Endothelial cell (in vitro differentiated cells): Measurements from ENCODE around the gene SAMD11. TPM values are rescaled to one million over a fixed set of nuclear protein-coding genes. Genes with fewer than 3 reads are reported as not detected.

Experiments used
- DNase-seq: peaks from one replicate; pipeline ENCODE4 v3.0.0; 2021; ENCODE audit warnings: low spot score
- H3K27ac Mint-ChIP-seq: one replicate; pipeline ENCODE4 v1.8.0; 2021; ENCODE audit warnings: mixed read lengths, inconsistent platforms; ENCODE audit not compliant: unreplicated experiment
- H3K27me3 Mint-ChIP-seq: one replicate; pipeline ENCODE4 v1.8.0; 2021; ENCODE audit warnings: mild to moderate bottlenecking, moderate library complexity, mixed read lengths, inconsistent platforms; ENCODE audit not compliant: unreplicated experiment
- H3K36me3 Mint-ChIP-seq: one replicate; pipeline ENCODE4 v1.8.0; 2021; ENCODE audit warnings: mild to moderate bottlenecking, low read depth, mixed read lengths, inconsistent platforms; ENCODE audit not compliant: unreplicated experiment
- H3K4me1 Mint-ChIP-seq: one replicate; pipeline ENCODE4 v1.8.0; 2021; ENCODE audit warnings: mild to moderate bottlenecking, mixed read lengths, inconsistent platforms; ENCODE audit not compliant: unreplicated experiment
- H3K4me3 Mint-ChIP-seq: one replicate; pipeline ENCODE4 v1.8.0; 2021; ENCODE audit warnings: mild to moderate bottlenecking, mixed read lengths, inconsistent platforms; ENCODE audit not compliant: unreplicated experiment
- H3K9me3 Mint-ChIP-seq: one replicate; pipeline ENCODE4 v1.8.0; 2021; ENCODE audit warnings: mixed read lengths, inconsistent platforms; ENCODE audit not compliant: unreplicated experiment
- total RNA-seq: library from RNA; stranded (reverse); fragmentation: NEBNext Ultra II Directional; extraction: Animal tissue kit (Norgen Biotek cat#: 25700); gene quantifications from one replicate; pipeline ENCODE4 v1.2.1, GENCODE V29; 2021; ENCODE audit not compliant: unreplicated experiment
- TF ChIP-seq, protein P1 (sequence below): fragments of 200-600 bp; sonication (generic); IDR thresholded peaks from one replicate; pipeline ENCODE4 v1.5.0; 2021; ENCODE audit warnings: antibody characterized with exemption; ENCODE audit not compliant: unreplicated experiment

SAMD11 gene
- total RNA-seq, 1 donor from 2014 or later = not detected

DNA sequence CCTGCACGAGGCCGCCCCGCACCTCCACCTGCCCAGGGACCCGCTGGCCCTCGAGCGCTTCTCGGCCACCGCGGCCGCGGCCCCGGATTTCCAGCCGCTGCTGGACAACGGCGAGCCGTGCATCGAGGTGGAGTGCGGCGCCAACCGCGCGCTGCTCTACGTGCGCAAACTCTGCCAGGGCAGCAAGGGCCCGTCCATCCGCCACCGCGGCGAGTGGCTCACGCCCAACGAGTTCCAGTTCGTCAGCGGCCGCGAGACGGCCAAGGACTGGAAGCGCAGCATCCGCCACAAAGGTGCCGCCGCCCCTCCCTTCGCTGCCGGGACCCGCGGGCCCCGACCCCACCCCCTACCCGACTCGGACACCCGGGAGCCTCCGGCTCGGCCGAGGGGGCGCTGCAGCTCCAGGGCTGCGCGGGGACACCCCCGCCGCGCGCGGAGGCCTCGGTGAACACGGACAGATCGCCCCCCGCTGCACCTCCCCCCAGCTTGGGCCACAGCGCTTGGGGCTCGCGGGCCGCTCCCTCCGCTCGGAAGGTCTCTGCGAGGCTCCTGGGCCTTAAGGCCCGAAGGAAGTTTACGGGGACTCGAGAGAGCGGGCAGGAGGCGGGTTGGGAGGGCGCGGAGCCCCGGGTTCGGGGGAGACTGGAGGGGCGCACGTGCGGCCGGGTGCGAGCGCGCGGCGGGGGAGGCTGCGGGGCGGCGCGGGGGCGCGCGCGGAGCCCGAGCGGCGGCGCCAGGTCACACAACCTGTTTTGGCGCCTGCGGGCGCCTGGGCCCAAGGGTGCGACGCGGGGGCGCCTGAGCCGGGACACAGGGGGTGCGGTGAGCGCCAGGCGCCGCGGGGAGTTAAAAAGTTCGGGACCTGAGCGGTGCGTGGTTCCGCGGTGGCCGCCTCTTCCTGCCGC lies 1.2 kb downstream of the SAMD11 start:
- H3K9me3 Mint-ChIP-seq = no peaks in the 10 kb centered on the region
- H3K27me3 Mint-ChIP-seq = peaks cover 22% of the 10 kb centered on the region
- no peak overlapping the region for H3K27ac Mint-ChIP-seq
- peaks cover 5% of the 10 kb centered on the region for H3K36me3 Mint-ChIP-seq
- H3K4me1 Mint-ChIP-seq = no peaks in the 10 kb centered on the region
- TF ChIP-seq, protein P1, sequence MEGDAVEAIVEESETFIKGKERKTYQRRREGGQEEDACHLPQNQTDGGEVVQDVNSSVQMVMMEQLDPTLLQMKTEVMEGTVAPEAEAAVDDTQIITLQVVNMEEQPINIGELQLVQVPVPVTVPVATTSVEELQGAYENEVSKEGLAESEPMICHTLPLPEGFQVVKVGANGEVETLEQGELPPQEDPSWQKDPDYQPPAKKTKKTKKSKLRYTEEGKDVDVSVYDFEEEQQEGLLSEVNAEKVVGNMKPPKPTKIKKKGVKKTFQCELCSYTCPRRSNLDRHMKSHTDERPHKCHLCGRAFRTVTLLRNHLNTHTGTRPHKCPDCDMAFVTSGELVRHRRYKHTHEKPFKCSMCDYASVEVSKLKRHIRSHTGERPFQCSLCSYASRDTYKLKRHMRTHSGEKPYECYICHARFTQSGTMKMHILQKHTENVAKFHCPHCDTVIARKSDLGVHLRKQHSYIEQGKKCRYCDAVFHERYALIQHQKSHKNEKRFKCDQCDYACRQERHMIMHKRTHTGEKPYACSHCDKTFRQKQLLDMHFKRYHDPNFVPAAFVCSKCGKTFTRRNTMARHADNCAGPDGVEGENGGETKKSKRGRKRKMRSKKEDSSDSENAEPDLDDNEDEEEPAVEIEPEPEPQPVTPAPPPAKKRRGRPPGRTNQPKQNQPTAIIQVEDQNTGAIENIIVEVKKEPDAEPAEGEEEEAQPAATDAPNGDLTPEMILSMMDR = no peak
- peak; percentile 41 for DNase-seq
- H3K4me3 Mint-ChIP-seq = no peak overlapping the region

DNA sequence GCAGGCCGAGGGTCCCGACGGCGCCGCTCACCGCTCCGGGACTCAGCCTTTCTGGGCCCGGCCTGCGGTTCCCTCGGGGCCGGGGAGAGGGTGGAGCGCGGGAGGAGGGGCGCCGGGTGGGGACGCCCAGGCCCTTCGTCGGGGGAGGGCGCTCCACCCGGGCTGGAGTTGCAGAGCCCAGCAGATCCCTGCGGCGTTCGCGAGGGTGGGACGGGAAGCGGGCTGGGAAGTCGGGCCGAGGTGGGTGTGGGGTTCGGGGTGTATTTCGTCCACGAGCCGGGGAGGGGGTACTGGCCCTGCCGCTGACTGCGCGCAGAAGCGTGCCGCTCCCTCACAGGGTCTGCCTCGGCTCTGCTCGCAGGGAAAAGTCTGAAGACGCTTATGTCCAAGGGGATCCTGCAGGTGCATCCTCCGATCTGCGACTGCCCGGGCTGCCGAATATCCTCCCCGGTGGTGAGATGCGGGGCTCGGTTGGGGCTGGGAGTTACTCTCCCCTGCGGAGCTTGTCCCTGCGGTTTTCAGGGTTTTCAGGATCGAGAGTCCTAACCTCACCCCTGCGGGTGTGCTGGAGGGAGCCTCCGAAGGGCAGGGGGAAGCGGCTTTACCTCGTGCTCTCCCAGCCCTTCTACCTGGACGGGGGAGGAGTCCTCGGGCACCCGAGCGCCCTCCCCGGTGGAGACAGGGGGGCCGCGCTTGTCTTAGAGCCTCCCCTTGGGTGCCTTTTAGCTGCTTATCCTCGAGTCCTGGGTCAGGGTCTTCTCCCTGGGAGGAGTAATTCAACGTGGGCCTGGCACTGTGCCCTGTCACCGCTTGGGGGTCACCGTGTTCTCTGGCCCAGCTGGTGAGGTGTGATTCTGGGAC lies 2.1 kb downstream of the SAMD11 start:
- peak overlapping the region; percentile 69 for H3K4me3 Mint-ChIP-seq
- no peak for DNase-seq
- peak overlapping the region; percentile 18 for H3K27ac Mint-ChIP-seq
- H3K36me3 Mint-ChIP-seq = peaks cover 5% of the 10 kb centered on the region
- no peaks in the 10 kb centered on the region for H3K9me3 Mint-ChIP-seq
- H3K27me3 Mint-ChIP-seq = peaks cover 22% of the 10 kb centered on the region
- no peaks in the 10 kb centered on the region for H3K4me1 Mint-ChIP-seq
- TF ChIP-seq, protein P1 = no peak

DNA sequence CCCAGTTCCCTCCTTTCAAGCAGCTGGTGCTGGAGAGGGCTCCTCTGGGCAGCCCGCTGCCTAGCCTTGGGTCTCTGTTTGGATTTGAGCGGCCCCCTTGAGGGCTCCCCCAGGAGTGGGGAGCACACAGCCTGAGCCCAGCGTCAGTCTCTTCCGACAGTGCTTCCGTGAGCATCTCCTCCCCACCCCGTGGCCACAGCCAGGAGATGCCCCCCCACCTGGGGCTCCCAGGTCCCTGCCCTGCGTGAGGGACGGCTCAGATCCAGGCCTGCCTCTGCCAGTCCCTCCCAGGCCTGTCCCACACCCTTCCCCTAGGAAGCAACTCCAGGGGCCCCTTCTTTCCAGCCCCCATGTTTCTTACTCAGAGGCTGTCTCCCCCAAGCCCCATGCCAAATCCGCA lies 3.5 kb downstream of the SAMD11 start:
- Mint-ChIP-seq H3K27ac (no peak overlapping the region), H3K4me1 (peaks cover 4% of the 10 kb centered on the region), H3K9me3 (no peaks in the 10 kb centered on the region), H3K4me3 (no peak overlapping the region), H3K27me3 (peaks cover 25% of the 10 kb centered on the region), H3K36me3 (no peaks in the 10 kb centered on the region)
- TF ChIP-seq, protein P1 = no peak
- DNase-seq = no peak

DNA sequence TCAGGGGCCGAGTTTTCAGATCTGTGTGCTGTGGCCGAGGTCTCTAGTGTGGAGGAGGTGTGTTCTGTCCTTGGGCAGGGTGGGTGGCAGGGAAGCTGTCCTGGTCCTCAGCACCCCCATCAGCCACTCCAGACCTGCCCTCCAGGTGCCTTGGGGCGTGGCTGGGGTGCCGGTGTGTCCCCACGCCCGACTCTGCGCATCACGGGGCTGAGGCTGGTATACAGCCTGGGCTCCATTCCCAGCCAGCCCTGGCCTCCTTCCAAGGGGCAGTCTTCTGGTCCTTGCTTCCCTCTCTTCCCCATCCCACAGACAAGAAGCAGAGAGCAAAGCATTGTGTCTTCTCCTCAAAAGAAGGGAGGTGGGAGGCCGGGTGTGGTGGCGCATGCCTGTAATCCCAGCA lies 4.0 kb downstream of the SAMD11 start:
- DNase-seq = no peak
- Mint-ChIP-seq H3K4me3 (no peak overlapping the region), H3K9me3 (no peaks in the 10 kb centered on the region), H3K27ac (no peak overlapping the region), H3K36me3 (no peaks in the 10 kb centered on the region), H3K4me1 (peaks cover 4% of the 10 kb centered on the region), H3K27me3 (peaks cover 22% of the 10 kb centered on the region)
- TF ChIP-seq, protein P1 = no peak
